MCF 10A (cell line): ENCODE data around the gene CERS6. TPM values are rescaled to one million over a fixed set of nuclear protein-coding genes. Genes with fewer than 3 reads are reported as not detected.

Source experiments
- BruUV-seq: library from RNA; stranded (reverse); fragments of 400-500 nt; replicated peaks from 2 replicates; lab custom pipeline; 2021; lab: Mats Ljungman, UMichigan
- CTCF ChIA-PET: fragments of 300-600 bp; sonication (Branson Sonifier 250); formaldehyde crosslinking; extraction: SDS; loops from one replicate; lab custom pipeline; 2021; ENCODE audit warnings: antibody characterized with exemption, inconsistent platforms; lab: Yijun Ruan, JAX
- POLR2A ChIA-PET: fragments of 300-600, 350-650 bp; sonication (Branson Sonifier 250); formaldehyde crosslinking; extraction: SDS; loops from one replicate; lab custom pipeline; 2020; ENCODE audit warnings: antibody characterized with exemption, inconsistent platforms; lab: Yijun Ruan, JAX
- DNase-seq: peaks from one replicate; pipeline ENCODE4 v3.0.0-alpha.2; 2018; ENCODE audit not compliant: unreplicated experiment
- H3K27ac Mint-ChIP-seq: one replicate; pipeline ENCODE4 v1.8.0; 2022; ENCODE audit warnings: mild to moderate bottlenecking, low read depth, mixed read lengths; ENCODE audit not compliant: unreplicated experiment
- H3K27me3 Mint-ChIP-seq: one replicate; pipeline ENCODE4 v1.8.0; 2022; ENCODE audit warnings: mixed read lengths; ENCODE audit not compliant: insufficient read depth, unreplicated experiment
- H3K36me3 Mint-ChIP-seq: one replicate; pipeline ENCODE4 v1.8.0; 2022; ENCODE audit warnings: mild to moderate bottlenecking, moderate library complexity, mixed read lengths; ENCODE audit not compliant: insufficient read depth, unreplicated experiment
- H3K4me1 Mint-ChIP-seq: one replicate; pipeline ENCODE4 v1.8.0; 2022; ENCODE audit warnings: mixed read lengths; ENCODE audit not compliant: insufficient read depth, unreplicated experiment
- H3K4me3 Mint-ChIP-seq: one replicate; pipeline ENCODE4 v1.8.0; 2022; ENCODE audit warnings: mild to moderate bottlenecking, moderate library complexity, mixed read lengths; ENCODE audit not compliant: unreplicated experiment
- H3K9me3 Mint-ChIP-seq: one replicate; pipeline ENCODE4 v1.8.0; 2022; ENCODE audit warnings: mixed read lengths; ENCODE audit not compliant: unreplicated experiment
- intact Hi-C: fragments of 100-400 bp; cut with micrococcal nuclease; formaldehyde crosslinking; loops from 2 replicates; pipeline ENCODE4 v1.14.1; 2022
- total RNA-seq: library from RNA; stranded (reverse); gene quantifications from 2 replicates; pipeline ENCODE4 v1.2.3, GENCODE V29; 2022
- TF ChIP-seq, protein P1 (sequence below): fragments of 200-600 bp; IDR thresholded peaks from one replicate; pipeline ENCODE4 v1.8.0; 2022; ENCODE audit warnings: antibody characterized with exemption, mild to moderate bottlenecking; ENCODE audit not compliant: unreplicated experiment

The CERS6 gene
- total RNA-seq, 1 experiment from 2014 or later: 27.4 TPM

DNA sequence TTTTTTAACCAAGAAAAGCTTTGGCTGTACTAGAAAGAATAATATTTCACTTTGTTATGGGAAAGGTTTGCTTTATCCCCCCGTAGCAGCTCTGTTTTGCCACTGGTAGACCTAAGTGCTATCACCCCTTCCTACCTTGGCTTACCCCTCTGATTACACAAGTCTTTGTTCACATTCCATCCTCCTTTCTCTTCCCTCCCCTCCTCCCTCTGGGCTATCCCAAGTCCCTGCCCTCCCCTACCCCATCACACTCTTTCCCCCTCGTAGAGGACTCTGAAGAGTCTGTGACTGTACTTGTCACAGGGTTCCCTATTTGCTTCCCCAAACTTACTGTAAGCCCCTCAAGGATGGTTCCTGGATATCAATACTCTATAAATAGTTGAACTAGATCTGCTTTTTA is 193.5 kb downstream of the CERS6 start:
- BruUV-seq: no TSS peak
- H3K36me3 Mint-ChIP-seq: peaks cover 15% of the 10 kb centered on the region
- no peaks in the 10 kb centered on the region for H3K9me3 Mint-ChIP-seq
- DNase-seq: no peak
- H3K4me3 Mint-ChIP-seq: no peak overlapping the region
- no peak overlapping the region for H3K27ac Mint-ChIP-seq
- H3K27me3 Mint-ChIP-seq: no peaks in the 10 kb centered on the region
- POLR2A ChIA-PET: interaction anchor here (1.3 kb wide), 1 partner anchor 77 kb away, joined by 4 read pairs; no protein-coding TSS in a partner anchor
- intact Hi-C loops: no loop called here
- TF ChIP-seq, protein P1, sequence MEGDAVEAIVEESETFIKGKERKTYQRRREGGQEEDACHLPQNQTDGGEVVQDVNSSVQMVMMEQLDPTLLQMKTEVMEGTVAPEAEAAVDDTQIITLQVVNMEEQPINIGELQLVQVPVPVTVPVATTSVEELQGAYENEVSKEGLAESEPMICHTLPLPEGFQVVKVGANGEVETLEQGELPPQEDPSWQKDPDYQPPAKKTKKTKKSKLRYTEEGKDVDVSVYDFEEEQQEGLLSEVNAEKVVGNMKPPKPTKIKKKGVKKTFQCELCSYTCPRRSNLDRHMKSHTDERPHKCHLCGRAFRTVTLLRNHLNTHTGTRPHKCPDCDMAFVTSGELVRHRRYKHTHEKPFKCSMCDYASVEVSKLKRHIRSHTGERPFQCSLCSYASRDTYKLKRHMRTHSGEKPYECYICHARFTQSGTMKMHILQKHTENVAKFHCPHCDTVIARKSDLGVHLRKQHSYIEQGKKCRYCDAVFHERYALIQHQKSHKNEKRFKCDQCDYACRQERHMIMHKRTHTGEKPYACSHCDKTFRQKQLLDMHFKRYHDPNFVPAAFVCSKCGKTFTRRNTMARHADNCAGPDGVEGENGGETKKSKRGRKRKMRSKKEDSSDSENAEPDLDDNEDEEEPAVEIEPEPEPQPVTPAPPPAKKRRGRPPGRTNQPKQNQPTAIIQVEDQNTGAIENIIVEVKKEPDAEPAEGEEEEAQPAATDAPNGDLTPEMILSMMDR: no peak
- CTCF ChIA-PET: no interaction called here
- peaks cover 6% of the 10 kb centered on the region for H3K4me1 Mint-ChIP-seq

DNA sequence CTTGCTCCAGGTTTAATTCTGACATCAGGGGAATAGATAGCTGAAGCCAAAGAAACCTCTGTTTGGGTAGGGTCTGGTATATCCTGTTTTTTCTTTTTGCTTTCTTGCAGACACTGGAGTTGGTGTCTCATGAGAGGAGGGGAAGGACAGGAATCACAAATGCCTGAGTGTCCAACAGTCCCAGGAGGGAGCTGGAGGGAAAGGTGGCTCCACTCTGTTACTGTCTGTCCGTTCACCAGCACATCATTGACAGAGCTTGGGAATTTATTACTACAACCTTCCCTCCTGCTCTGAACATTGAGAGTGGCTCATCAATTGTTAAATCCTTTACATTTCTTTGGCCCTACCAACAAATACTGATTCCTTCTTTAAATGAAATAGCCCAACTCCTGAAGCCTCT is 194.1 kb downstream of the CERS6 start:
- peaks cover 21% of the 10 kb centered on the region for H3K36me3 Mint-ChIP-seq
- H3K4me3 Mint-ChIP-seq: no peak overlapping the region
- ChIA-PET POLR2A (interaction anchor here (0.6 to 1.3 kb wide), 2 partner anchors 52 to 77 kb away, joined by 4 read pairs; no protein-coding TSS in a partner anchor), CTCF (no interaction called here)
- H3K27me3 Mint-ChIP-seq: no peaks in the 10 kb centered on the region
- BruUV-seq: no TSS peak
- H3K4me1 Mint-ChIP-seq: peaks cover 6% of the 10 kb centered on the region
- H3K27ac Mint-ChIP-seq: no peak overlapping the region
- DNase-seq: no peak
- TF ChIP-seq, protein P1: no peak
- H3K9me3 Mint-ChIP-seq: no peaks in the 10 kb centered on the region
- intact Hi-C loops: no loop called here

DNA sequence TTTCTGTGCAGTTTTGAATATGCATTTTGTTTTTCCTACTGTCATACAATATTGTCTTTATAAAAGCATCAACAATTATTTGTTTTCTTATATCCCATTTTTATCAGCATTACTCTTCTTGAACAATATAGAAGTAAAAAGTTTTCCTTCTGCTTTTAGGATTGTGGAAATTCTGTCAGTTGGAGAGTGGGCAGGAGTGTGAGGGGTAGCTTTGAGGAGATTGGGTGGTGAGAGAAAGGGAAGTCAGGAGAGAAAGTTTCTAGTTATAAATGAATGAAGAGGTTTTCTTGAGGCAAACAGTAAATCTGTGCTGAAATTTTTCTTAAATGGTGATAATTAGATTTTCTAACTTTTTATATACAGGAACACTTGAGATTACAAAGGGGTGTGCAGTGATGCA is 194.7 kb downstream of the CERS6 start:
- no peaks in the 10 kb centered on the region for H3K9me3 Mint-ChIP-seq
- H3K4me3 Mint-ChIP-seq: no peak overlapping the region
- intact Hi-C loops: no loop called here
- peaks cover 17% of the 10 kb centered on the region for H3K36me3 Mint-ChIP-seq
- no TSS peak for BruUV-seq
- no peaks in the 10 kb centered on the region for H3K27me3 Mint-ChIP-seq
- TF ChIP-seq, protein P1: no peak
- no peak for DNase-seq
- H3K4me1 Mint-ChIP-seq: peaks cover 6% of the 10 kb centered on the region
- CTCF ChIA-PET: interaction anchor here (0.5 to 1.0 kb wide), 3 partner anchors 11 to 101 kb away, joined by 3 to 4 read pairs (median 3); no protein-coding TSS in a partner anchor
- POLR2A ChIA-PET: interaction anchor here (0.7 to 1.3 kb wide), 3 partner anchors 8 to 78 kb away, joined by 3 to 4 read pairs (median 3); no protein-coding TSS in a partner anchor
- H3K27ac Mint-ChIP-seq: no peak overlapping the region

DNA sequence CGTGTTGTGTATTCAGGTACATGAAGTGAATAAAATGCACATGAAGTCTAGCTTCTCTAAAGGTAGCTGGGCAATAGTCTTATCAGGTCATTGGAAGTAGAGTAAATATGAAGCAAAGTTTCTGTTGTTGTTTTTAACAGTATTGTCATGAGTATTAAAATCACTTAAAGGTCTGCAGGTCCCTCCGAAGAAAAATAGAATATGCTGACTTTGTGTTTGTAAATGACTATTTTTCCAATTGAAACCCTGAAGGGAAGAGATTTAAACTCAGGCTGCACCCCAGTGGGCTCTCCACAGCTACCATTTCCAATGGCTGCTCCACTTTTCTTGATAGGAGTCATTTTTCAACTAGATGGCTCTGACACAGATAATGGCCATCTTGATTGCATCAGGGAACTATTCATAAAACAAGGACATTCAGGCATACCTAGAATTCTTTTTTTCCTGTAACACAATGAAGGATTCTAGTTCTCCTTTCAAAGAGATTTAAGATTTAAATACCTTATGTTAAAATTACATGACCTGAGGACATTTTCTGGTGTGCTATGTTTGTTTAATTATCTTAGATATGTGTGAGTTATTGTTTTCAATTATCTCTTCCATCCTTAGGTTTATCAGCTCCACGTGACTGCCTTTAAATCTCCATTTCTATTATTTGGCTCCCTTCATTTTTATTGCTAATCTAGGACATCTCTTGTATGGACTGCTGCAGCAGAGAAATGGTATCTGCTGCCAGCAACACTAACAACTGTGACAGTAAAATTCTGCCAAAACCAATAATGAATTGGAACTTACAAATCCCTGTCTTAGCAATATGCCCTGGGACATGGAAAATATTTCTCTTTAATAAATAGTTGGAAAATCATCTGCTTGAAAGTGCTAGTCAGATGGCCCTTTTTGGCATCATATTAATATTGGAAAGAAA is 197.2 kb downstream of the CERS6 start:
- no peak for DNase-seq
- Mint-ChIP-seq H3K4me3 (no peak overlapping the region), H3K27ac (no peak overlapping the region), H3K27me3 (no peaks in the 10 kb centered on the region), H3K36me3 (peaks cover 25% of the 10 kb centered on the region), H3K4me1 (peaks cover 6% of the 10 kb centered on the region), H3K9me3 (no peaks in the 10 kb centered on the region)
- intact Hi-C loops: no loop called here
- BruUV-seq: no TSS peak
- ChIA-PET POLR2A (no interaction called here), CTCF (interaction anchor here (0.6 to 1.2 kb wide), 5 partner anchors 10 to 267 kb away, joined by 3 to 5 read pairs (median 4); no protein-coding TSS in a partner anchor)
- TF ChIP-seq, protein P1: no peak
